Activated naive CD4-positive, alpha-beta T cell treated with anti-CD3 and anti-CD28 coated beads for 36 hours (primary cell): ENCODE measurements around the gene CEP112. TPM values are rescaled to one million over a fixed set of nuclear protein-coding genes. Genes with fewer than 3 reads are reported as not detected.

ENCODE experiments used
- CTCF ChIA-PET: fragments of 350-600 bp; sonication (Branson Sonifier 250); formaldehyde crosslinking; loops from one replicate; lab custom pipeline; 2021; ENCODE audit warnings: antibody characterized with exemption; lab: Charles Lee
- DNase-seq: peaks from one replicate; pipeline ENCODE4 v3.0.0-alpha.2; 2020
- H3K27ac Mint-ChIP-seq: one replicate; pipeline ENCODE4 v1.8.0; 2021; ENCODE audit warnings: mild to moderate bottlenecking, mixed read lengths
- H3K27me3 Mint-ChIP-seq: one replicate; pipeline ENCODE4 v1.8.0; 2021; ENCODE audit warnings: low read depth, mixed read lengths
- H3K36me3 Mint-ChIP-seq: one replicate; pipeline ENCODE4 v1.8.0; 2021; ENCODE audit warnings: low read depth, mixed read lengths
- H3K4me1 Mint-ChIP-seq: one replicate; pipeline ENCODE4 v1.8.0; 2021; ENCODE audit warnings: low read depth, mixed read lengths
- H3K4me3 Mint-ChIP-seq: one replicate; pipeline ENCODE4 v1.8.0; 2021; ENCODE audit warnings: mild to moderate bottlenecking, moderate library complexity, mixed read lengths
- H3K9me3 Mint-ChIP-seq: one replicate; pipeline ENCODE4 v1.8.0; 2021; ENCODE audit warnings: mixed read lengths
- intact Hi-C: fragments of 100-400 bp; cut with micrococcal nuclease; formaldehyde crosslinking; loops from one replicate; pipeline ENCODE4 v1.15.1; 2023
- total RNA-seq, 2 experiments: library from RNA; stranded (reverse); gene quantifications; one replicate each; pipeline ENCODE4 v1.2.3, GENCODE V29; 2021

The CEP112 gene
- total RNA-seq, 2 experiments from 2014 or later, result 0.49 to 0.95 TPM

- Mint-ChIP-seq H3K27ac (no peak overlapping the region), H3K9me3 (peaks cover 19% of the 10 kb centered on the region), H3K4me1 (no peaks in the 10 kb centered on the region), H3K4me3 (no peak overlapping the region), H3K27me3 (no peaks in the 10 kb centered on the region), H3K36me3 (peaks cover 1% of the 10 kb centered on the region)
- no peak for DNase-seq
- intact Hi-C loops, result no loop called here
- CTCF ChIA-PET, result interaction anchor here (0.6 kb wide), 1 partner anchor 169 kb away, joined by 4 read pairs; no protein-coding TSS in a partner anchor
These were observed 232.3 kb downstream of the CEP112 start for GRCh38 chr17:65959630-65960029.

- H3K27me3 Mint-ChIP-seq, result no peaks in the 10 kb centered on the region
- H3K9me3 Mint-ChIP-seq, result peaks cover 14% of the 10 kb centered on the region
- no peaks in the 10 kb centered on the region for H3K36me3 Mint-ChIP-seq
- H3K4me1 Mint-ChIP-seq, result no peaks in the 10 kb centered on the region
- no peak overlapping the region for H3K27ac Mint-ChIP-seq
- CTCF ChIA-PET, result interaction anchor here (0.6 to 0.7 kb wide), 2 partner anchors 31 to 80 kb away, joined by 3 read pairs; no protein-coding TSS in a partner anchor
- intact Hi-C loops, result no loop called here
- no peak for DNase-seq
- H3K4me3 Mint-ChIP-seq, result no peak overlapping the region
These were observed 235.1 kb downstream of the CEP112 start for GRCh38 chr17:65956814-65957213.

- Mint-ChIP-seq H3K36me3 (no peaks in the 10 kb centered on the region), H3K4me1 (no peaks in the 10 kb centered on the region), H3K9me3 (peaks cover 13% of the 10 kb centered on the region), H3K27ac (no peak overlapping the region), H3K4me3 (no peak overlapping the region), H3K27me3 (no peaks in the 10 kb centered on the region)
- intact Hi-C loops, result no loop called here
- DNase-seq, result no peak
- CTCF ChIA-PET, result no interaction called here
These were observed 237.8 kb downstream of the CEP112 start for GRCh38 chr17:65954148-65954449.

GRCh38 chr17:65953316-65954147 is 238.4 kb downstream of the CEP112 start:
- no peaks in the 10 kb centered on the region for H3K4me1 Mint-ChIP-seq
- DNase-seq, result no peak
- no peaks in the 10 kb centered on the region for H3K36me3 Mint-ChIP-seq
- intact Hi-C loops, result no loop called here
- CTCF ChIA-PET, result no interaction called here
- H3K27me3 Mint-ChIP-seq, result no peaks in the 10 kb centered on the region
- H3K9me3 Mint-ChIP-seq, result peaks cover 11% of the 10 kb centered on the region
- H3K27ac Mint-ChIP-seq, result no peak overlapping the region
- no peak overlapping the region for H3K4me3 Mint-ChIP-seq

GRCh38 chr17:65952586-65952985 is 239.3 kb downstream of the CEP112 start:
- intact Hi-C loops, result no loop called here
- no peaks in the 10 kb centered on the region for H3K36me3 Mint-ChIP-seq
- H3K4me1 Mint-ChIP-seq, result no peaks in the 10 kb centered on the region
- no peaks in the 10 kb centered on the region for H3K27me3 Mint-ChIP-seq
- H3K4me3 Mint-ChIP-seq, result no peak overlapping the region
- no peak overlapping the region for H3K27ac Mint-ChIP-seq
- H3K9me3 Mint-ChIP-seq, result peaks cover 11% of the 10 kb centered on the region
- no peak for DNase-seq
- CTCF ChIA-PET, result no interaction called here

GRCh38 chr17:65952015-65952414 is 239.9 kb downstream of the CEP112 start:
- no peak overlapping the region for H3K27ac Mint-ChIP-seq
- DNase-seq, result no peak
- H3K36me3 Mint-ChIP-seq, result no peaks in the 10 kb centered on the region
- no peak overlapping the region for H3K4me3 Mint-ChIP-seq
- no peaks in the 10 kb centered on the region for H3K4me1 Mint-ChIP-seq
- H3K9me3 Mint-ChIP-seq, result peaks cover 11% of the 10 kb centered on the region
- CTCF ChIA-PET, result no interaction called here
- H3K27me3 Mint-ChIP-seq, result no peaks in the 10 kb centered on the region
- intact Hi-C loops, result no loop called here

- CTCF ChIA-PET, result no interaction called here
- H3K9me3 Mint-ChIP-seq, result peaks cover 3% of the 10 kb centered on the region
- H3K36me3 Mint-ChIP-seq, result no peaks in the 10 kb centered on the region
- no peaks in the 10 kb centered on the region for H3K4me1 Mint-ChIP-seq
- no peak for DNase-seq
- no peak overlapping the region for H3K27ac Mint-ChIP-seq
- H3K27me3 Mint-ChIP-seq, result no peaks in the 10 kb centered on the region
- intact Hi-C loops, result no loop called here
- H3K4me3 Mint-ChIP-seq, result no peak overlapping the region
These were observed 244.1 kb downstream of the CEP112 start for GRCh38 chr17:65947831-65948230.

GRCh38 chr17:65942592-65942991 is 249.3 kb downstream of the CEP112 start:
- no peaks in the 10 kb centered on the region for H3K27me3 Mint-ChIP-seq
- intact Hi-C loops, result no loop called here
- H3K36me3 Mint-ChIP-seq, result no peaks in the 10 kb centered on the region
- H3K4me1 Mint-ChIP-seq, result no peaks in the 10 kb centered on the region
- no peak overlapping the region for H3K27ac Mint-ChIP-seq
- CTCF ChIA-PET, result interaction anchor here (0.6 kb wide), 1 partner anchor 252 kb away, joined by 3 read pairs; no protein-coding TSS in a partner anchor
- no peak overlapping the region for H3K4me3 Mint-ChIP-seq
- DNase-seq, result no peak
- H3K9me3 Mint-ChIP-seq, result no peaks in the 10 kb centered on the region

GRCh38 chr17:65941356-65941899 is 250.5 kb downstream of the CEP112 start:
- intact Hi-C loops, result no loop called here
- DNase-seq, result no peak
- Mint-ChIP-seq H3K4me3 (no peak overlapping the region), H3K27ac (no peak overlapping the region), H3K27me3 (no peaks in the 10 kb centered on the region), H3K36me3 (no peaks in the 10 kb centered on the region), H3K9me3 (no peaks in the 10 kb centered on the region), H3K4me1 (no peaks in the 10 kb centered on the region)
- CTCF ChIA-PET, result no interaction called here

GRCh38 chr17:65936013-65936412 is 255.9 kb downstream of the CEP112 start:
- intact Hi-C loops, result no loop called here
- Mint-ChIP-seq H3K36me3 (peaks cover 4% of the 10 kb centered on the region), H3K4me1 (no peaks in the 10 kb centered on the region), H3K27me3 (peaks cover 3% of the 10 kb centered on the region), H3K27ac (no peak overlapping the region), H3K9me3 (peaks cover 10% of the 10 kb centered on the region), H3K4me3 (no peak overlapping the region)
- no peak for DNase-seq
- CTCF ChIA-PET, result interaction anchor here (0.6 to 0.7 kb wide), 2 partner anchors 51 to 633 kb away, joined by 3 read pairs; no protein-coding TSS in a partner anchor

GRCh38 chr17:65933290-65933689 is 258.6 kb downstream of the CEP112 start:
- intact Hi-C loops, result no loop called here
- H3K27me3 Mint-ChIP-seq, result peaks cover 3% of the 10 kb centered on the region
- no peak overlapping the region for H3K27ac Mint-ChIP-seq
- H3K36me3 Mint-ChIP-seq, result peaks cover 4% of the 10 kb centered on the region
- CTCF ChIA-PET, result interaction anchor here (0.5 to 0.6 kb wide), 2 partner anchors 54 to 65 kb away, joined by 3 read pairs; no protein-coding TSS in a partner anchor
- DNase-seq, result no peak
- H3K4me1 Mint-ChIP-seq, result no peaks in the 10 kb centered on the region
- H3K4me3 Mint-ChIP-seq, result no peak overlapping the region
- peaks cover 10% of the 10 kb centered on the region for H3K9me3 Mint-ChIP-seq

- no peak overlapping the region for H3K4me3 Mint-ChIP-seq
- H3K36me3 Mint-ChIP-seq, result peaks cover 4% of the 10 kb centered on the region
- CTCF ChIA-PET, result no interaction called here
- intact Hi-C loops, result no loop called here
- H3K27ac Mint-ChIP-seq, result no peak overlapping the region
- H3K27me3 Mint-ChIP-seq, result peaks cover 6% of the 10 kb centered on the region
- H3K4me1 Mint-ChIP-seq, result no peaks in the 10 kb centered on the region
- DNase-seq, result no peak
- peaks cover 10% of the 10 kb centered on the region for H3K9me3 Mint-ChIP-seq
These were observed 260.4 kb downstream of the CEP112 start for GRCh38 chr17:65931246-65932149.
